WTC11 (cell line): ENCODE results near the gene ZNF526. TPM values are rescaled to one million over a fixed set of nuclear protein-coding genes. Genes with fewer than 3 reads are reported as not detected.

Source experiments
- ATAC-seq: fragments of 200-7000 bp; cut with Tn5 transposase; 2 replicates; pipeline ENCODE4 v1.10.0; 2021; ENCODE audit warnings: mild to moderate bottlenecking, moderate library complexity
- CTCF ChIA-PET: fragments of 300-600 bp; sonication (Branson Sonifier 250); formaldehyde crosslinking; loops from one replicate; lab custom pipeline; 2021; ENCODE audit warnings: antibody characterized with exemption; lab: Charles Lee
- POLR2A ChIA-PET: fragments of 350-600 bp; sonication (Branson Sonifier 250); formaldehyde crosslinking; loops from one replicate; lab custom pipeline; 2021; ENCODE audit warnings: antibody characterized with exemption; lab: Charles Lee
- DNase-seq: peaks from one replicate; pipeline ENCODE4 v3.0.0; 2021; ENCODE audit warnings: low spot score
- H3K27ac Mint-ChIP-seq: 2 replicates; pipeline ENCODE4 v1.8.0; 2021; ENCODE audit warnings: mixed read lengths
- H3K27me3 Mint-ChIP-seq: 2 replicates; pipeline ENCODE4 v1.8.0; 2021; ENCODE audit warnings: low read depth, mild to moderate bottlenecking, moderate library complexity, mixed read lengths
- H3K36me3 Mint-ChIP-seq: 2 replicates; pipeline ENCODE4 v1.8.0; 2021; ENCODE audit warnings: mixed read lengths
- H3K4me1 Mint-ChIP-seq: 2 replicates; pipeline ENCODE4 v1.8.0; 2022; ENCODE audit warnings: mixed read lengths
- H3K4me3 Mint-ChIP-seq: 2 replicates; pipeline ENCODE4 v1.8.0; 2021; ENCODE audit warnings: mild to moderate bottlenecking, moderate library complexity, mixed read lengths
- H3K9me3 Mint-ChIP-seq: 2 replicates; pipeline ENCODE4 v1.8.0; 2021; ENCODE audit warnings: mixed read lengths
- ATF1 ChIP-seq: sonication (generic); formaldehyde crosslinking; IDR thresholded peaks from 2 replicates; pipeline ENCODE4 v1.8.1; 2023; ENCODE audit warnings: mild to moderate bottlenecking, moderate library complexity, missing genetic modification reagents
- FOXJ3 ChIP-seq: sonication (generic); formaldehyde crosslinking; IDR thresholded peaks from 2 replicates; pipeline ENCODE4 v1.9.0; 2021; ENCODE audit warnings: missing genetic modification reagents, mild to moderate bottlenecking, borderline replicate concordance
- FOXK1 ChIP-seq: sonication (generic); formaldehyde crosslinking; IDR thresholded peaks from 2 replicates; pipeline ENCODE4 v1.8.0; 2022; ENCODE audit warnings: mild to moderate bottlenecking, moderate library complexity, missing genetic modification reagents
- GRHL2 ChIP-seq: fragments of 250-450 bp; sonication (Bioruptor Pico); IDR thresholded peaks from 2 replicates; pipeline ENCODE4 v1.8.0; 2022; ENCODE audit warnings: mild to moderate bottlenecking, moderate library complexity; ENCODE audit not compliant: insufficient replicate concordance, severe bottlenecking
- JAZF1 ChIP-seq: fragments of 250-450 bp; sonication (Bioruptor Pico); IDR thresholded peaks from 2 replicates; pipeline ENCODE4 v1.9.0; 2021; ENCODE audit warnings: moderate library complexity, mild to moderate bottlenecking, inconsistent platforms
- KAT7 ChIP-seq: sonication (generic); formaldehyde crosslinking; IDR thresholded peaks from 2 replicates; pipeline ENCODE4 v1.8.1; 2023; ENCODE audit warnings: missing genetic modification reagents, mild to moderate bottlenecking, borderline replicate concordance
- NFE2L1 ChIP-seq: sonication (generic); formaldehyde crosslinking; IDR thresholded peaks from 2 replicates; pipeline ENCODE4 v1.8.1; 2023; ENCODE audit warnings: missing genetic modification reagents
- NR2C2 ChIP-seq: sonication (generic); formaldehyde crosslinking; IDR thresholded peaks from 2 replicates; pipeline ENCODE4 v1.8.0; 2022; ENCODE audit warnings: mild to moderate bottlenecking, missing genetic modification reagents
- OVOL2 ChIP-seq: fragments of 250-450 bp; sonication (Bioruptor Pico); IDR thresholded peaks from 2 replicates; pipeline ENCODE4 v1.9.0; 2021; ENCODE audit warnings: mild to moderate bottlenecking, borderline replicate concordance
- SMAD4 ChIP-seq: sonication (generic); formaldehyde crosslinking; IDR thresholded peaks from 2 replicates; pipeline ENCODE4 v1.8.0; 2022; ENCODE audit warnings: mild to moderate bottlenecking, missing genetic modification reagents
- SOX15 ChIP-seq: fragments of 250-450 bp; sonication (Bioruptor Pico); IDR thresholded peaks from 2 replicates; pipeline ENCODE4 v1.9.0; 2021; ENCODE audit warnings: mild to moderate bottlenecking
- TEAD1 ChIP-seq: sonication (generic); formaldehyde crosslinking; IDR thresholded peaks from 2 replicates; pipeline ENCODE4 v1.8.0; 2022; ENCODE audit warnings: mild to moderate bottlenecking, missing genetic modification reagents
- TP53 ChIP-seq: sonication (generic); formaldehyde crosslinking; IDR thresholded peaks from 2 replicates; pipeline ENCODE4 v1.8.1; 2023; ENCODE audit warnings: mild to moderate bottlenecking, missing genetic modification reagents
- ZNF121 ChIP-seq: sonication (generic); formaldehyde crosslinking; IDR thresholded peaks from 2 replicates; pipeline ENCODE4 v1.8.0; 2023; ENCODE audit warnings: missing genetic modification reagents
- total RNA-seq: library from RNA; stranded (reverse); gene quantifications from 3 replicates; pipeline ENCODE4 v1.2.3, GENCODE V29; 2021
- TF ChIP-seq, protein P1 (sequence below): sonication (generic); formaldehyde crosslinking; IDR thresholded peaks from 2 replicates; pipeline ENCODE4 v1.8.0; 2023; ENCODE audit warnings: missing genetic modification reagents
- TF ChIP-seq, protein P2 (sequence below): sonication (generic); formaldehyde crosslinking; IDR thresholded peaks from 2 replicates; pipeline ENCODE4 v1.8.1; 2022; ENCODE audit warnings: mild to moderate bottlenecking, moderate library complexity, missing genetic modification reagents
- TF ChIP-seq, protein P3 (sequence below): fragments of 250-450 bp; sonication (Bioruptor Pico); IDR thresholded peaks from 2 replicates; pipeline ENCODE4 v2.1.2; 2022; ENCODE audit warnings: mild to moderate bottlenecking, moderate library complexity
- TF ChIP-seq, protein P4 (sequence below): fragments of 250-450 bp; sonication (Bioruptor Pico); IDR thresholded peaks from 2 replicates; pipeline ENCODE4 v1.9.0; 2021; ENCODE audit warnings: moderate library complexity, mild to moderate bottlenecking, inconsistent platforms, borderline replicate concordance
- TF ChIP-seq, protein P5 (sequence below): sonication (generic); formaldehyde crosslinking; IDR thresholded peaks from 2 replicates; pipeline ENCODE4 v1.8.1; 2023; ENCODE audit warnings: mild to moderate bottlenecking, missing genetic modification reagents, moderate library complexity
- TF ChIP-seq, protein P6 (sequence below): sonication (generic); formaldehyde crosslinking; IDR thresholded peaks from 2 replicates; pipeline ENCODE4 v1.8.0; 2022; ENCODE audit warnings: missing genetic modification reagents
- TF ChIP-seq, protein P7 (sequence below): sonication (generic); formaldehyde crosslinking; conservative IDR thresholded peaks from 2 replicates; pipeline ENCODE4 v1.8.1; 2022; ENCODE audit warnings: mild to moderate bottlenecking, missing genetic modification reagents

ZNF526 gene
- total RNA-seq, 1 experiment from 2014 or later: 18.3 TPM

DNA sequence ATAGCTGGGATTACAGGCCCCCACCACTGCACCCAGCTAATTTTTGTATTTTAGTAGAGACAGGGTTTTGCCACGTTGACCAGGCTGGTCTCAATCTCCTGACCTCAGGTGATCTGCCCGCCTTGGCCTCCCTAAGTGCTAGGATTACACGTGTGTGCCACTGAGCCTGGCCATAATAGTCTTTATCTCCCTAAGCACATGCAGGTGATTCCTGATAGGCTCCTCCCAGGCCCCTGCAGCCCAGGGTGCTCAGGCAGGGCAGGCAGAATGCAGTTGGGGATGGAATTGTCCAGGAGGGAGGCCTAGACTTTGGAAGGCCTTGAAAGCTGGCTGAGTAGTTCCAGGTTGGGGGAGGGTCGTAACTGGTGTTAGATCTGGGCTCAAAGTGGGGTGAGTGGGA is 8.5 kb downstream of the ZNF526 start:
- H3K9me3 Mint-ChIP-seq: no peaks in the 10 kb centered on the region
- H3K4me1 Mint-ChIP-seq: 0 out of 2 replicates have a peak, but pooled peaks cover 3% of the 10 kb centered on the region
- DNase-seq (no peak), ATAC-seq (no peak)
- H3K27ac Mint-ChIP-seq: no peak overlapping the region
- H3K27me3 Mint-ChIP-seq: no peaks in the 10 kb centered on the region
- no peak for TF ChIP-seq OVOL2
- ChIA-PET CTCF (no interaction called here), POLR2A (no interaction called here)
- H3K4me3 Mint-ChIP-seq: no peak overlapping the region
- peaks cover 56% of the 10 kb centered on the region for H3K36me3 Mint-ChIP-seq

DNA sequence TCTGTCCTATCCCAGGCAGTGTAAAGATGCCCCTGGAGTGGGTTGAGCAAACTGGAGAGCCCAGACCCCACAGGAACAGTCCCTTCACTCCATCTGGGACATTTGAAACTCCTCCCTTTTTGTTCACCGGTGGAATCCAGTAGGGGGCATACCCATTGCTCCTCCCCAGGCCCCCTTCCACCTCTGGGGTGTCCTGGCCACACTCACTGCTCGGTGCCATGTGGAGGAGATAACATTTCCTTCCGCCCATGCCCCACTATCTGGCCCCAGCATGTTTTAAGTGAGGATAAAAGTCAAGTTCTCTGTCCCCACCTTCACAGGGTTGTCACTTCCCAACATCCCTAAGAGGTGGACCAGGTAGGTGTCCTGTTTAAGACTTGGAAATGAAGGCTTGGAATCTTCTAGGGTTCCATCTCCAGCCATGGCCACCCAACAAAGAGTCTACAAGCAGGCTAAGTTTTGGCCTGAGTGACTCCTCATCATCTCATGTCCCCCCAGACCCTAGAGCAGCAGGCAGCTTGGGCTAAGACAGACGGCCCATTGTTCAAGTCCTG is 9.3 kb downstream of the ZNF526 start:
- POLR2A ChIA-PET: interaction anchor here (1.0 kb wide), 1 partner anchor 14 kb away, joined by 3 read pairs; no protein-coding TSS in a partner anchor

DNA sequence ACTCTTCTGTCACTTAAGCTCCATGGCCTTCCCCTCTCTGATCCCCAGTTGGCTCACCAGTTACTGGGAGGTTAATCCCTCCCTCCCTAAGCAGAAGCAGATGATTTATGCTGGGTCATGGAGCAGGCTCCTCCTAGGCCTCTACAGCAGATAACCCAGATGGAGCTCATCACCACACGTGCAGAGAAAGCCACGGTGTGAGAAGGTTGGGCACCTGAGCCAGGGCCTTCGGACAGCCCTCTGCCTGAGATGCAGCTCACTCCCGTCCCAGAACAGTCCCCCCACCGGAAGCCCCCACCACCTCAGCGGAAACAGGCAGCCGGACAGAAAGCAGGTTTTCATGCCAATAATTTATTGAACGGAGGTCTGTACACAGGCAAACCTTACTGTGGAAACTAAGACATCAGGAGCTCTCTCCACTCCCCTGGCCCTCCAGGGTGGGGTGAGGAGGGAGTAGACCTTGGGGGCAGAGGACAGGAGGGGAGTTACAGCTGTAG is 9.8 kb downstream of the ZNF526 start:
- Mint-ChIP-seq H3K27ac (peak overlapping the region; percentile 41; the same call in 1 of the 2 replicates), H3K9me3 (no peaks in the 10 kb centered on the region), H3K36me3 (peaks cover 54% of the 10 kb centered on the region), H3K4me3 (no peak overlapping the region), H3K4me1 (0 out of 2 replicates have a peak, but pooled peaks cover 4% of the 10 kb centered on the region), H3K27me3 (no peaks in the 10 kb centered on the region)
- CTCF ChIA-PET: interaction anchor here (1.1 to 2.1 kb wide), 2 partner anchors 13 to 121 kb away, joined by 4 to 6 read pairs; partner anchors contain the start of gene GSK3A
- no peak for TF ChIP-seq FOXK1 (CRISPR knock-in tag)
- TF ChIP-seq TP53 (CRISPR knock-in tag): no peak
- TF ChIP-seq SOX15 (CRISPR knock-in tag): no peak
- DNase-seq: no peak
- POLR2A ChIA-PET: interaction anchor here (1.0 kb wide), 1 partner anchor 13 kb away, joined by 3 read pairs; no protein-coding TSS in a partner anchor
- no peak for ATAC-seq

More for the DNA sequence above, 9.3 kb downstream of the ZNF526 start:
- Mint-ChIP-seq H3K4me3 (no peak overlapping the region), H3K36me3 (peaks cover 57% of the 10 kb centered on the region), H3K4me1 (0 out of 2 replicates have a peak, but pooled peaks cover 4% of the 10 kb centered on the region), H3K9me3 (no peaks in the 10 kb centered on the region), H3K27me3 (no peaks in the 10 kb centered on the region), H3K27ac (peak overlapping the region; percentile 41; the same call in 1 of the 2 replicates)
- CTCF ChIA-PET: interaction anchor here (1.1 to 2.1 kb wide), 2 partner anchors 13 to 121 kb away, joined by 4 to 6 read pairs; partner anchors contain the start of gene GSK3A
- ATAC-seq (no peak; the same call in 1 of the 2 replicates), DNase-seq (no peak)
- TF ChIP-seq GRHL2 (CRISPR knock-in tag): no peak
- TF ChIP-seq JAZF1 (CRISPR knock-in tag): no peak
- TF ChIP-seq, protein P1, sequence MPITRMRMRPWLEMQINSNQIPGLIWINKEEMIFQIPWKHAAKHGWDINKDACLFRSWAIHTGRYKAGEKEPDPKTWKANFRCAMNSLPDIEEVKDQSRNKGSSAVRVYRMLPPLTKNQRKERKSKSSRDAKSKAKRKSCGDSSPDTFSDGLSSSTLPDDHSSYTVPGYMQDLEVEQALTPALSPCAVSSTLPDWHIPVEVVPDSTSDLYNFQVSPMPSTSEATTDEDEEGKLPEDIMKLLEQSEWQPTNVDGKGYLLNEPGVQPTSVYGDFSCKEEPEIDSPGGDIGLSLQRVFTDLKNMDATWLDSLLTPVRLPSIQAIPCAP (CRISPR knock-in tag): no peak
- TF ChIP-seq TEAD1 (CRISPR knock-in tag): no peak
- no peak for TF ChIP-seq ATF1
- TF ChIP-seq, protein P2, sequence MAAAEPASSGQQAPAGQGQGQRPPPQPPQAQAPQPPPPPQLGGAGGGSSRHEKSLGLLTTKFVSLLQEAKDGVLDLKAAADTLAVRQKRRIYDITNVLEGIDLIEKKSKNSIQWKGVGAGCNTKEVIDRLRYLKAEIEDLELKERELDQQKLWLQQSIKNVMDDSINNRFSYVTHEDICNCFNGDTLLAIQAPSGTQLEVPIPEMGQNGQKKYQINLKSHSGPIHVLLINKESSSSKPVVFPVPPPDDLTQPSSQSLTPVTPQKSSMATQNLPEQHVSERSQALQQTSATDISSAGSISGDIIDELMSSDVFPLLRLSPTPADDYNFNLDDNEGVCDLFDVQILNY: no peak
- no peak for TF ChIP-seq NR2C2 (CRISPR knock-in tag)
- TF ChIP-seq ZNF121 (CRISPR knock-in tag): no peak
- no peak for TF ChIP-seq NFE2L1 (CRISPR knock-in tag)
- no peak for TF ChIP-seq FOXJ3

DNA sequence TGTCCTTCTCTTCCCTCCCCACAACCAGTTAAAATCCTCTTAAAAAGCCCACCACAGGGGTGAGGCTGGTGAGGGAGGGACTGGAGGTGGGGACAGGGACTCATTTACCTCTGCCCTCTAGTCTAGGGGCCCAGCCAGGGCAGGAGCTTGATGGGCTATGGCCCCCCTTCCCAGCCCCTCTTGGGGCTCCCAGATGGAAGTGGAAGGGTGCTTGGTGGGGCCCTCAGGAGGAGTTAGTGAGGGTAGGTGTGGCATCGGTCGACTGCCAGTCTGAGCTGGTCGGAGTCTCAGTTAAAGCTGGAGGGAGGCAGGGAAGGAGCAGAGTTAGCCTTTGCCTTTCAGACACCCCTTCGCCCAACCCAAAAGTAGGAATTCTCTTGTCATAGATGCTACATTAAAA is 10.5 kb downstream of the ZNF526 start:
- H3K36me3 Mint-ChIP-seq: peaks cover 58% of the 10 kb centered on the region
- H3K27ac Mint-ChIP-seq: no peak overlapping the region
- no peak for DNase-seq
- CTCF ChIA-PET: interaction anchor here (2.1 kb wide), 1 partner anchor 122 kb away, joined by 6 read pairs; no protein-coding TSS in a partner anchor
- H3K27me3 Mint-ChIP-seq: no peaks in the 10 kb centered on the region
- H3K9me3 Mint-ChIP-seq: no peaks in the 10 kb centered on the region
- POLR2A ChIA-PET: interaction anchor here (1.0 kb wide), 1 partner anchor 12 kb away, joined by 3 read pairs; no protein-coding TSS in a partner anchor
- 0 out of 2 replicates have a peak, but pooled peaks cover 4% of the 10 kb centered on the region for H3K4me1 Mint-ChIP-seq
- no peak for ATAC-seq
- no peak overlapping the region for H3K4me3 Mint-ChIP-seq
- TF ChIP-seq SMAD4 (CRISPR knock-in tag): no peak
- TF ChIP-seq, protein P3, sequence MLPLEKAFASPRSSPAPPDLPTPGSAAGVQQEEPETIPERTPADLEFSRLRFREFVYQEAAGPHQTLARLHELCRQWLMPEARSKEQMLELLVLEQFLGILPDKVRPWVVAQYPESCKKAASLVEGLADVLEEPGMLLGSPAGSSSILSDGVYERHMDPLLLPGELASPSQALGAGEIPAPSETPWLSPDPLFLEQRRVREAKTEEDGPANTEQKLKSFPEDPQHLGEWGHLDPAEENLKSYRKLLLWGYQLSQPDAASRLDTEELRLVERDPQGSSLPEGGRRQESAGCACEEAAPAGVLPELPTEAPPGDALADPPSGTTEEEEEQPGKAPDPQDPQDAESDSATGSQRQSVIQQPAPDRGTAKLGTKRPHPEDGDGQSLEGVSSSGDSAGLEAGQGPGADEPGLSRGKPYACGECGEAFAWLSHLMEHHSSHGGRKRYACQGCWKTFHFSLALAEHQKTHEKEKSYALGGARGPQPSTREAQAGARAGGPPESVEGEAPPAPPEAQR (CRISPR knock-in tag): no peak
- no peak for TF ChIP-seq KAT7
- TF ChIP-seq, protein P4, sequence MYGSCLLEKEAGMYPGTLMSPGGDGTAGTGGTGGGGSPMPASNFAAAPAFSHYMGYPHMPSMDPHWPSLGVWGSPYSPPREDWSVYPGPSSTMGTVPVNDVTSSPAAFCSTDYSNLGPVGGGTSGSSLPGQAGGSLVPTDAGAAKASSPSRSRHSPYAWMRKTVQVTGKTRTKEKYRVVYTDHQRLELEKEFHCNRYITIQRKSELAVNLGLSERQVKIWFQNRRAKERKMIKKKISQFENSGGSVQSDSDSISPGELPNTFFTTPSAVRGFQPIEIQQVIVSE: no peak
- TF ChIP-seq, protein P5, sequence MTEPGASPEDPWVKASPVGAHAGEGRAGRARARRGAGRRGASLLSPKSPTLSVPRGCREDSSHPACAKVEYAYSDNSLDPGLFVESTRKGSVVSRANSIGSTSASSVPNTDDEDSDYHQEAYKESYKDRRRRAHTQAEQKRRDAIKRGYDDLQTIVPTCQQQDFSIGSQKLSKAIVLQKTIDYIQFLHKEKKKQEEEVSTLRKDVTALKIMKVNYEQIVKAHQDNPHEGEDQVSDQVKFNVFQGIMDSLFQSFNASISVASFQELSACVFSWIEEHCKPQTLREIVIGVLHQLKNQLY: no peak
- TF ChIP-seq, protein P6, sequence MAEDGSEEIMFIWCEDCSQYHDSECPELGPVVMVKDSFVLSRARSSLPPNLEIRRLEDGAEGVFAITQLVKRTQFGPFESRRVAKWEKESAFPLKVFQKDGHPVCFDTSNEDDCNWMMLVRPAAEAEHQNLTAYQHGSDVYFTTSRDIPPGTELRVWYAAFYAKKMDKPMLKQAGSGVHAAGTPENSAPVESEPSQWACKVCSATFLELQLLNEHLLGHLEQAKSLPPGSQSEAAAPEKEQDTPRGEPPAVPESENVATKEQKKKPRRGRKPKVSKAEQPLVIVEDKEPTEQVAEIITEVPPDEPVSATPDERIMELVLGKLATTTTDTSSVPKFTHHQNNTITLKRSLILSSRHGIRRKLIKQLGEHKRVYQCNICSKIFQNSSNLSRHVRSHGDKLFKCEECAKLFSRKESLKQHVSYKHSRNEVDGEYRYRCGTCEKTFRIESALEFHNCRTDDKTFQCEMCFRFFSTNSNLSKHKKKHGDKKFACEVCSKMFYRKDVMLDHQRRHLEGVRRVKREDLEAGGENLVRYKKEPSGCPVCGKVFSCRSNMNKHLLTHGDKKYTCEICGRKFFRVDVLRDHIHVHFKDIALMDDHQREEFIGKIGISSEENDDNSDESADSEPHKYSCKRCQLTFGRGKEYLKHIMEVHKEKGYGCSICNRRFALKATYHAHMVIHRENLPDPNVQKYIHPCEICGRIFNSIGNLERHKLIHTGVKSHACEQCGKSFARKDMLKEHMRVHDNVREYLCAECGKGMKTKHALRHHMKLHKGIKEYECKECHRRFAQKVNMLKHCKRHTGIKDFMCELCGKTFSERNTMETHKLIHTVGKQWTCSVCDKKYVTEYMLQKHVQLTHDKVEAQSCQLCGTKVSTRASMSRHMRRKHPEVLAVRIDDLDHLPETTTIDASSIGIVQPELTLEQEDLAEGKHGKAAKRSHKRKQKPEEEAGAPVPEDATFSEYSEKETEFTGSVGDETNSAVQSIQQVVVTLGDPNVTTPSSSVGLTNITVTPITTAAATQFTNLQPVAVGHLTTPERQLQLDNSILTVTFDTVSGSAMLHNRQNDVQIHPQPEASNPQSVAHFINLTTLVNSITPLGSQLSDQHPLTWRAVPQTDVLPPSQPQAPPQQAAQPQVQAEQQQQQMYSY: no peak
- TF ChIP-seq, protein P7, sequence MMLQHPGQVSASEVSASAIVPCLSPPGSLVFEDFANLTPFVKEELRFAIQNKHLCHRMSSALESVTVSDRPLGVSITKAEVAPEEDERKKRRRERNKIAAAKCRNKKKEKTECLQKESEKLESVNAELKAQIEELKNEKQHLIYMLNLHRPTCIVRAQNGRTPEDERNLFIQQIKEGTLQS (CRISPR knock-in tag): no peak
